ENCODE data around the gene FUT8. TPM values are rescaled to one million over a fixed set of nuclear protein-coding genes. Genes with fewer than 3 reads are reported as not detected.
"Not testable (repeated sequence)": the region's sequence is repeated elsewhere in the genome, so short reads cannot be mapped to it uniquely, and the experiment has no call there.

The FUT8 gene
- total RNA-seq, 2 donors from 2014 or later: 56.6 to 98.8 TPM

DNA sequence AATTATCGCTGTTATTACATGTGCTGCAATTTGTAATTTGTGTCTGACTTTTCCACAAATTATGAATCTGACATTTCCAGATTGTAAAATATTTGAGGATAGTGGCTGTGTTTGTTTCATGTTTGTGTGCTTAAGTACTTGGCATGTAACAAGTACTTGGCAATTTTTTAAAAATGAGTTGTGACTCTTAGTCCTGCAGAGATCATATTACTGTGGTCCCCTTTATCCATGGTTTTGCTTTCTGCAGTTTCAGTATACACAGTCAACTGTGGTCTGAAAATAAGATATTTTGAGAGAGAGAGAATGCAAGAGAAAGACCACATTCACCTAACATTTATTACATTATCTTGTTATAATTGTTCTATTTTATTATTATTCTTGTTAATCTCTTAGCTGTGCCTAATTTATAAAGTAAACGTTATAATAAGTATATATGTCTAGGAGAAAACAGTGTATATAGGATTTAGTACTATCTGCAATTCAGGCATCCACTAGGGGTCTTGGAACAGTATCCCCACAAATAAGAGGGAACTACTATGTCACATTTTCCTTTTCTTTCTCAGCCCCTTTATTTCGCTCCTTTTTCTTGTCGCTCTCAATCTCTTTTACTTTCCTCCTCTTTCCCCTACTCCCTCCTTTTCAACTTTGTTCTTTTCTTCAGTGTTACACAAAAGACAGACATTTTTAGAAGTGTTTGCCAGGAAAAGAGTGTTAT is 176.1 kb downstream of the FUT8 start:
- H3K9me3 Mint-ChIP-seq: no peaks in the 10 kb centered on the region
- no peaks in the 10 kb centered on the region for H3K36me3 Mint-ChIP-seq
- no peak for ATAC-seq
- no peak overlapping the region for H3K27ac Mint-ChIP-seq
- no peak for DNase-seq (ENCODE audit: low spot score in 2 of 2)

DNA sequence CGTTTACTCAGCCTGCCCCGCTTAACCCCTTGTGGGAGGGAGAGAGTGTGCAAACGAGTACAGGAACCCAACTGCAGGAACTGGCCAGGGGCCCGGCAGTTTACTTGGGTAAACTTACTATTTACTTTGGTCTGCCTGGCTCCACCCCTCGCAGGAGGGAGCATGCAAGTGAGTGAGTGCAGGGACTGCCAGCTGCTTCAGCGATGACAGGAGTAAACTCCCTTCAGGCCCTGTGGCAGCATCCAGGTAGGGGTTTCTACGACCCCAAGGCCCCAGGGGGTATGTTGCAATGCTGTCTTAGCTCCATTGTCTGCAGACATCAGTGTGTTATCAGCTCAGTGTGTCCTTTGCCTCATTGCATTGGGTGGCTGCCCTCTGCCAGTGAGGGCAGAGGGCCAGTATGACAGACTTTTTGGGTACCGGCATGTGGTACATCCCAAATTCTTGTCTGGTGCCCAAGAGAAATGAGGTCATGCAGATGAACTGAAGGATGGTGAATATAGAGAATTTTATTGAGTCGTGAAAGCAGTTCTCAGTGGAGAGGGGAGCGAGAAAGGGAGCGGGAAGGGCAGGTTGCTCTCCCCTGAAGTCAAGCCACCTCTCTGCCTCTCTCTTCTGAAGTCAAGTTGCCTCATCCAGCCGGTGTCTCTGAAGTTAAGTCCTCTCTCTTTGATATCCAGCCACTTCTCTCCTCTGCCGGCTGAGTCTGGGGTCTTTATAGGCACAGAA is 181.8 kb downstream of the FUT8 start:
- Mint-ChIP-seq H3K36me3 (no peaks in the 10 kb centered on the region), H3K9me3 (no peaks in the 10 kb centered on the region), H3K27ac (no peak overlapping the region)
- ATAC-seq (no peak), DNase-seq (ENCODE audit: low spot score in 2 of 2) (no peak)

DNA sequence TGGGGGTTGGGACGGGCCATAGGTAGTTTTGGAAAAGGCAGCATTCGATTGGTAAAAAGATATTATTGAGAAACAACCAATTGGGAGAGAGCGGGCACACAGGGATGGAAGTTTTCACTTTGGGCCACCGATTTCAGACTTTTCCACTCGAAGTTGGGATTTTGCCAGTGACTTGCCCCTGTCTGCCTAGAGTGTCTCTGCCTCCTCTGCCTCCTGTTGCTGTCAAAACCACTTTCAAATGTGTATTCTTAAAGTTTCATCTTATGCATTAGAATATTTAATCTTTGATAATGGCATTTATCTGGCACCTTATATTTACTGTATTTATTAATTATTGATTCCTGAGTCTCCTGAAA is 182.3 kb downstream of the FUT8 start:
- ATAC-seq (no peak), DNase-seq (ENCODE audit: low spot score in 2 of 2) (no peak)
- no peaks in the 10 kb centered on the region for H3K9me3 Mint-ChIP-seq
- H3K27ac Mint-ChIP-seq: peak overlapping the region in 1 of 2 donors; percentile 36
- no peaks in the 10 kb centered on the region for H3K36me3 Mint-ChIP-seq

DNA sequence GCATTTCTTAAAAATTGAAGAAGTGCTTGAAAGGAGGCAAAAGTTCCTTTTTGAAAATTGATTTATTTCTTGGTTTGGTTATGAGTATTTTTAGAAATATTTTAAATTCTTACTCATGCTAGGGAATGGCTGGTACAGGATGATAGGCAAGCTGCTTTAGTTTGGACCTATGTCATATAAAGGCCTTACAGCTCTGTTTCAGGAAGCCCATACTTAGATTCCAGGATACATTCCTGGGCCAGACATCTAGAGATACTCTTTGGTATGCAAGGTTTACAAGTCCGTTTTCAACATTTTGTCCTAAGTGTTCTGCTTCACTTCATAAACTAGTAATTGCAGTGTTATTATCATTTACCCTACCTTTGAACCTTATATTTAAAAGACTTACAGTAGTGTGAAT is 186.8 kb downstream of the FUT8 start:
- ATAC-seq: no peak
- peaks cover 0 to 5% of the 10 kb centered on the region in 2 donors for H3K36me3 Mint-ChIP-seq
- no peak overlapping the region for H3K27ac Mint-ChIP-seq
- DNase-seq (ENCODE audit: low spot score in 2 of 2): no peak
- H3K9me3 Mint-ChIP-seq: no peaks in the 10 kb centered on the region

DNA sequence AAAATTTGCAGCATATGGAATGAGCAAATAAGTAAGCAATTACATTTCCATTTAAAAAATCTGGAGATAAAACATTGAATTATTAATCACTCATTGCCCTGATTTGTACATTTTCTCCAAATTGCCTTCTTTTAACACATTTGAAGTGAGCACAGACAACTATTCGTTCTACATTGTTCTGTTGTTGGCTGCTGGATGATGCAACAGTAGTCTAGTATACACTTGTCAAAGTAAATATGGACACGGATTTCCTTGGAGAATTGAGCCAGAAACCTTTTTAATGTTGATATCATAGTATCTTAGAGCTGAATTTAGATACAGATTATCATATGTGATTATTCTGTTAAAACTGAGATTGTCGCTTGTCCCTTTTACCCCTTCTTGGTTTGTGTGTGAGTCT is 188.2 kb downstream of the FUT8 start:
- no peak overlapping the region for H3K27ac Mint-ChIP-seq
- peaks cover 0 to 5% of the 10 kb centered on the region in 2 donors for H3K36me3 Mint-ChIP-seq
- DNase-seq (ENCODE audit: low spot score in 2 of 2) (no peak), ATAC-seq (no peak)
- H3K9me3 Mint-ChIP-seq: no peaks in the 10 kb centered on the region

DNA sequence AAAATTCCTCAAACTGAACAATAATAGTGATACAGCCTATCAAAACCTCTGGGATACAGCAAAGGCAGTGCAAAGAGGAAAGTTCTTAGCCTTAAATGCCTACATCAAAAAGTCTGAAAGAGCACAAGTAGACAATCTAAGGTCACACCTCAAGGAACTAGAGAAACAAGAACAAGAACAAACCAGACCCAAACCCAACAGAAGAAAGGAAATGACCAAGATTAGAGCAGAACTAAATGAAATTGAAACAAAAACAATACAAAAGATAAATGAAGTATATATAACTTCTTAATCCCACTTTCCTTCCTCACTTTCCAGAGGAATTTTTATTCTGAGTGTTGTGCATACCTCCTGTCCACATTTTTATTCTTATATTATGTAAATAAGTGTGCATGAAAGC is 192.0 kb downstream of the FUT8 start:
- H3K27ac Mint-ChIP-seq: no peak overlapping the region
- ATAC-seq (no peak), DNase-seq (ENCODE audit: low spot score in 2 of 2) (no peak)
- H3K9me3 Mint-ChIP-seq: no peaks in the 10 kb centered on the region
- peaks cover 0 to 5% of the 10 kb centered on the region in 2 donors for H3K36me3 Mint-ChIP-seq

DNA sequence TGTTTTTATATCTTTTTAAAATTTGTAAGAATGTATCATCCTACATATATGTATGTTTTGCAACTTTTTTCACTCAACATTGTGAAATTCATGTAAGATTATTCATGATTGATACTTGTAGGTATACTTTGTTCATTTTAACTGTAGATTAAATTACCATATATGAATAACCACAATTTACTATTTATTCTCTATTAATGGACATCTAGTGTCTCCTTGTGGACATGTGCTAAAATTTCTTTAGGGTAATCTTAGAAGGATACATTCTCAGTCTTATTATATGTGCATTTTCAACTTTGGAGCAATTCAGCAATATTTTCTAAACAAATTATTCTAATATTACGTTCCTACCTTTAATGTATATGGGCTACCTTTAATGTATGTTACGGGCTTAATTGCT is 192.4 kb downstream of the FUT8 start:
- ATAC-seq: no peak
- Mint-ChIP-seq H3K36me3 (peaks cover 0 to 5% of the 10 kb centered on the region in 2 donors), H3K9me3 (no peaks in the 10 kb centered on the region), H3K27ac (no peak overlapping the region)
- no peak for DNase-seq (ENCODE audit: low spot score in 2 of 2)

DNA sequence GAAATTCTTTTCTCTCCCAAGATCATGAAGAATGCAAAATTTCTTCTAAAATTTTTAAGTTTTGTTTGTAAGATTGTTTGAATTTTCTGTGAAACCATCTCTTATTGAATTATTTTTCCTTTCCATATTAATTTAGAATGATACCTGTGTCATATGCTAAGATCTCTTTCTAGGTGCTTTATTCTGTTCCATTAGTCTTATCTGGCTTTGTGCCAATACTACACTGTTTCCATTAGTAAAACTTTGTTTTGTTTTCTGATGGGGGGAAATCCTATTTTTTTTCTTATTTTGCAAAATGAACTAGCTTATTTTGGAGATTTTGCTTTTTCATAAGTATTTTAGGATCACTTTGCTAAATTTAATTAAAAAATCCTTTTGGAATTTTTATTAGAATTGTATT is 193.9 kb downstream of the FUT8 start:
- no peaks in the 10 kb centered on the region for H3K36me3 Mint-ChIP-seq
- H3K9me3 Mint-ChIP-seq: no peaks in the 10 kb centered on the region
- DNase-seq (ENCODE audit: low spot score in 2 of 2) (no peak), ATAC-seq (no peak)
- no peak overlapping the region for H3K27ac Mint-ChIP-seq

DNA sequence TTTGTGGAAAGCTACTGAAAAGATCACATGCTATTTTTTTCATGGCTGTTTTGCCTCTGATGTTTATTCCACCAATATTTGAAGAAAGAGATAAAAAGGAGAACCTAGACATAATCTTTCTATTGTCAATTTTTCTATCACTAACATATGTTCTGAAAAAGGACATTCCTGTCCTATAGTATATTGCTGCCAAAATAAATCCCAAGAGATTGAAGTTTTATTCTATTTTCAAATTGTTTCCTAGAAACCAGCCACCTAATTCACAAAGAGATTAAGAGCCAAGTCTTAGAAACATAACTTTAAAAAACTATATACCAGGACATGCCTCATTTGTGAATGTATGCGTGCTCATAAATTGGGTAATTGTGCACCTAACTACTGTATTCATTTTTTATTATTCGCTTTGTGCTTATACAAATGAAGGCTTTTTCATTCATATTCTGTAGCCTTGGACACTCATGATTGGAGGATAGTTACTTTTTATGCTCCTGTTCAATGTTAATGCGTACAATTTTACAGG is 200.7 kb downstream of the FUT8 start:
- no peaks in the 10 kb centered on the region for H3K9me3 Mint-ChIP-seq
- DNase-seq (ENCODE audit: low spot score in 2 of 2) (no peak), ATAC-seq (no peak)
- H3K36me3 Mint-ChIP-seq: peaks cover 0 to 13% of the 10 kb centered on the region in 2 donors
- H3K27ac Mint-ChIP-seq: no peak overlapping the region

DNA sequence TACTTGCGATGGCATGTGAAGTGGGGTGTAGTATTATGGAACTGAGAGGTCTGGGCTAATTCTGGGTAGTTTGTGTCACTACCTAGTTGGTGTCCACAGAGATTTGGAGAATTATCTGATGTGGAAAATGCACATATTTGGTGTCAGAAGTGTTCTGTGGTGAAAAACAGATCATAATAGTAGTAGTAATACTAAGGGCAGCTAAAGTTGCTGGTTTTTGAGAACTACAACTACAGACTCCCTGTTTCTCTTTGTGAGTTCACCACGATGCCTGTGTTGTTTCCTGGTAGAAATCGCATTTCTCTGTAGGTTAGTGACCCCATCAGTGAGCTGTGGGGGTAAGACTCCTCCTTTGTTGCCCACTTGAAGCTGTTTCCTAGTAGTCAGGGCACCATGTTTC is 206.5 kb downstream of the FUT8 start:
- Mint-ChIP-seq H3K9me3 (no peaks in the 10 kb centered on the region), H3K36me3 (no peaks in the 10 kb centered on the region), H3K27ac (no peak overlapping the region)
- ATAC-seq: peak in 1 of 2 donors; percentile 52
- DNase-seq (ENCODE audit: low spot score in 2 of 2): no peak

DNA sequence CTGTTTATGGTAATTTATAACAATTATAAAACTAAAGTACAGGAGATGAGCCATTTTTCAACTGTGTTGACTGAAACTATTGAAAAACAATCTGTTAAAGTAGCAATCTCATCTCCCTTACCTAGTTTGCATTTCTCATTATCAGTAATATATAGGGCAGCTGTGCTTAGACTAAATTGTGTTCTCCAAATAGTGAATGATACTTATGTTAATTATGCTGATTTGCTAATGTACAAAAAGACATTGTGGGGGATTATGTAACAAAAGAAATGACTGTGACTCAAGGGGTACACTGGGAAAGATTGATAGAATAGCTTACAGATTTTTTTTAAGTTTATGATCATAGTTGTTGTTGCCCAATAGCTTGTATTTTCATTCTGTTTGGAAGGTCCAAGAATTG is 207.7 kb downstream of the FUT8 start:
- no peak for ATAC-seq
- no peak for DNase-seq (ENCODE audit: low spot score in 2 of 2)
- Mint-ChIP-seq H3K27ac (peak overlapping the region in 1 of 2 donors; percentile 50), H3K36me3 (no peaks in the 10 kb centered on the region), H3K9me3 (no peaks in the 10 kb centered on the region)

DNA sequence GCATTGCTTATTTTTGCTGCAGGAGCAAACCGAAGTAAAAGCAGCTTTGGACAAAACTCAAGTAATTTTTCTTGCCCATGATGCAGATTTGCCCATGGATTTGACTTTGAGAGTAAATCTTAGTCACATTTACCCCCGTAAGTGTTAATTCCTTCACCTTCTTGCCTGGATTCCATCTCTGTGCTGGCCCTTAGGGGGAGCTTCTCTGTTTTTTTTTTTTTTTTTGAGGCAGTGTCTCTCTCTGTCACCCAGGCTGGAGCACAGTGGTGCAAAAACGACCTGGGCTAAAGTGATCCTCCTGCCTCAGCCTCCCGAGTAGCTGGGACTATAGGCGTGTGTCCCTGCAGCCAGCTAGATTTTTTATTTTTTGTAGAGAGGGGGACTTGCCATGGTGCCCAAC is 210.2 kb downstream of the FUT8 start:
- DNase-seq (ENCODE audit: low spot score in 2 of 2): no peak
- Mint-ChIP-seq H3K36me3 (no peaks in the 10 kb centered on the region), H3K27ac (no peak overlapping the region), H3K9me3 (no peaks in the 10 kb centered on the region)
- ATAC-seq: no peak

DNA sequence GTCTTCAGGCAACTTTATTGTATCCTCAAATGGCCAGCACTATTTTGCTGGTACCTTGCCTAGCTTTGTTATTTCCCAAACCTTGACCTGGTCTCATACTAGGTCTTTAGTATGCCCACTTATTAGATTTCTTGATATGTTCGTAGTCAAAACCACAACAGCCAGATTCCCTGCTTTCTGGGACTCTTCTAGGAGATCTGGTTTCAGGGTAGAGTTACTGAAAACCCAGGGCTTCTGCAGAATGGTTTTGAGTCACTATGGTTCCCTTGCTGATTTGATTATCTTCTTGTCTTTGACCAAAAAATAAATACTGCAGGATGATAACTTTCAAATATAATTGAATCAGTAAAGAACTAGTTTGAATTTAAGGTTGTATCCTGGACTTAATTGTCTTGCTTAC is 211.2 kb downstream of the FUT8 start:
- Mint-ChIP-seq H3K9me3 (no peaks in the 10 kb centered on the region), H3K27ac (no peak overlapping the region), H3K36me3 (no peaks in the 10 kb centered on the region)
- no peak for DNase-seq (ENCODE audit: low spot score in 2 of 2)
- no peak for ATAC-seq

DNA sequence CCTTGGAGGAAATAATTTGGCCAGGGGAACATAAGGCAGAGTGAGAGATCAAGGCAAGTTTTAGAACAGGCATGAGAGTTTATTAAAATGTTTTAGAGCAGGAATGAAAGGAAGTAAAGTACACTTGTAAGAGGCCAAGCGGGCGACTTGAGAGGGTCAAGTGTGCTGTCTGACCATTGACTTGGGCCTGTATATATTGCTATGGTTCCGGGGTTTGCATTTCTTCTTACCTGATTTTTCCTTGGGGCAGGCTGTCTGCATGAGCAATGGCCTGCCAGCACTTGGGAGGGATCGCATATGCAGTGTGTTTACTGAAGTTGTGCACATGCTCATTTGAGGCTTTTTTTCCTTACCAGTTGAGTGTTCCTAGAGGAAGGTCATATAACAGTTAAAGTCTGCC is 214.8 kb downstream of the FUT8 start:
- ATAC-seq (no peak), DNase-seq (ENCODE audit: low spot score in 2 of 2) (no peak)
- Mint-ChIP-seq H3K9me3 (no peaks in the 10 kb centered on the region), H3K27ac (no peak overlapping the region), H3K36me3 (peaks cover 0 to 5% of the 10 kb centered on the region in 2 donors)

DNA sequence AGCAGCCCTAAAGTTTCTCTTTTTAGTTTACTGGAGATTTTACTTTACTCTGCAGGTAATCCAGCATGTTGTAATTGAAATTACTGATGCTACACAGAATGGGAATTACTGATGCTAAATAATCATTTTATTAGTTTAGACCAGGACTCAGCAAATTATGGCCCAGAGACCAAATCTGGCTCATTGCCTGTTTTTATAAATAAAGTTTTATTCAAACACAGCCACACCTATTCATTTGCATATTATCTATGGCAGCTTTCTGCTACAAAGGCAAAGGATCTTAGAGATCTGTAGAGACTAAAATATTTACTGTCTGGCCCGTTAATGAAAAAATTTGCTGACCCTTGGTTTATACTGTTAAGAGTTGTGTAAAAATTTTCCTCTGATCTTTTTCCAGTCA is 216.1 kb downstream of the FUT8 start:
- ATAC-seq: no peak
- Mint-ChIP-seq H3K27ac (no peak overlapping the region), H3K9me3 (no peaks in the 10 kb centered on the region), H3K36me3 (peaks cover 0 to 9% of the 10 kb centered on the region in 2 donors)
- no peak for DNase-seq (ENCODE audit: low spot score in 2 of 2)

DNA sequence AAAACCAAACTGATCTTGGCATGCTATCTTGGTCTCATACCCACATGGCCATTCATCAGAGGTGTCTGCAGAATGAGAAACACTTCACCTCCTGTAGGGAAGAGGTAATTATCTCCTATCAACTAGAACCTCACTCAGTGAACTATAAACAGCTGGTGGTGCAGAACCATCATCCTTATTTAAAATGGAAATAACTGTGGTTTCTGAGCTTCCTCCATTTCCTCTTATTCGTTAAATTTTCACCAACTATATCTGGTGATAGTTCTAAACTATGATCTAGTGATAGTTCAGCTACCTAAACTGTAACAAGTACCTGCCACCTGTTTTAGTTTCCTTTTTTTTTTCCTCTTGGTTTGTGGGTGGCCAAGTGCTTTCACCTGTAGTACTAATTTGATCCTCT is 218.5 kb downstream of the FUT8 start:
- H3K9me3 Mint-ChIP-seq: no peaks in the 10 kb centered on the region
- ATAC-seq: no peak
- H3K27ac Mint-ChIP-seq: no peak overlapping the region
- DNase-seq (ENCODE audit: low spot score in 2 of 2): no peak
- H3K36me3 Mint-ChIP-seq: peaks cover 13 to 14% of the 10 kb centered on the region in 2 donors

DNA sequence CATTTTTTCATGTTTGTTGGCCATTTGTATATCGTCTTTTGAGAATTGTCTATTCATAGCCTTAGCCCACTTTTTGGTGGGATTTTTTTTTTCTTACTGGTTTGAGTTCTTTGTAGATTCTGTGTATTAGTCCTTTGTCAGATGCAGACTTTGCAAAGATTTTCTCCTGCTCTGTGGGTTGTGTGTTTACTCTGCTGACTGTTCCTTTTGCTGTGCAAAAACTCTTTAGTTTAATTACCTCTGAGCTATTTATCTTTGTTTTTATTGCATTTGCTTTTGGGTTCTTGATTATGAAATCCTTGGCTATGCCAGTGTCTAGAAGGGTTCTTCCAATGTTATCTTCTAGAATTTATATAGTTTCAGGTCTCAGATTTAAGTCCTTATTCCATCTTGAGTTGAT is 220.0 kb downstream of the FUT8 start:
- H3K27ac Mint-ChIP-seq: no peak overlapping the region
- H3K9me3 Mint-ChIP-seq: no peaks in the 10 kb centered on the region
- H3K36me3 Mint-ChIP-seq: peaks cover 18 to 19% of the 10 kb centered on the region in 2 donors
- DNase-seq (ENCODE audit: low spot score in 2 of 2) (no peak), ATAC-seq (no peak)

DNA sequence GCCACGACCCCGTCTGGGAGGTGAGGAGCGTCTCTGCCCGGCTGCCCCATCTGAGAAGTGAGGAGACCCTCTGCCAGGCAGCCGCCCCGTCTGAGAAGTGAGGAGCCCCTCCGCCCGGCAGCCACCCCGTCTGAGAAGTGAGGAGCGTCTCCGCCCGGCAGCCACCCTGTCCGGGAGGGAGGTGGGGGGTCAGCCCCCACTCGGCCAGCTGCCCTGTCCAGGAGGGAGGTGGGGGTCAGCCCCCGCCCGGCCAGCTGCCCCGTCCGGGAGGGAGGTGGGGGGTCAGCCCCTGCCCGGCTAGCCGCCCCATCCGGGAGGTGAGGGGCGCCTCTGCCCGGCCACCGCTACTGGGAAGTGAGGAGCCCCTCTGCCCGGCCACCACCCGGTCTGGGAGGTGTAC is 221.1 kb downstream of the FUT8 start:
- H3K9me3 Mint-ChIP-seq; ATAC-seq; H3K27ac Mint-ChIP-seq; DNase-seq (ENCODE audit: low spot score in 2 of 2): not testable (repeated sequence)
- peaks cover 18 to 25% of the 10 kb centered on the region in 2 donors for H3K36me3 Mint-ChIP-seq
